ENCODE measurements around the gene LRRC9.

Gene LRRC9

GRCh38 chr14:60106339-60106738 lies 186.4 kb downstream of the LRRC9 start:
- DNase-seq (ENCODE audit: low read depth in 4 of 4, low spot score in 1 of 4) = no peak

- DNase-seq (ENCODE audit: low read depth in 4 of 4, low spot score in 1 of 4) = no peak
Measured at GRCh38 chr14:60107477-60107876, 187.5 kb downstream of the LRRC9 start.

DNA sequence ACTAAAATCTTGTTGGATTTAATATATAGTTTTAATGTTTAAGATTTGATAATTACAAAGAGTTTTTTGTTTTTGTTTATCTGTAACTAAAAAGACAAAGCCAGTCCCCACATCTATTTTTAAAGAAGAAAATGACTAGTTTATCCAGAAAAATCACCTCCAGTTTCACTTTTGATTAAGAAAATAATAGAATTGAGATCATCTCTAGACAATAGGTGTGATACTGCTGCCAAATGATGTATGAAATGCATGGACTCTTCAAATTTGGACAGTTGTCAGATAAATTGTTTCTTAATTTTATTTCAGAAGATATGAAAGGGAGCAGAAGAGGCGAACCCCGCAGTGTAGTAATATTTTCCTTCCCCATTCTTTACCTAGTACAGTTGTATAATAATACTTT lies 191.8 kb downstream of the LRRC9 start:
- no peak for DNase-seq (ENCODE audit: low read depth in 4 of 4, low spot score in 1 of 4)

Data from stimulated activated CD4-positive, alpha-beta T cell treated with anti-CD3 and anti-CD28 coated beads, Interleukin-1b, Interleukin-23, amount 100 ng/mL, for 24 hours (primary cell).